Upper lobe of left lung (tissue), 4 donors: ENCODE measurements around the gene DOLPP1.

Source experiments
- EP300 ChIP-seq, 4 donors: sonication (generic); formaldehyde crosslinking; IDR thresholded peaks; one replicate each; pipeline ENCODE4 v1.5.1; 2017; ENCODE audit warnings: antibody characterized with exemption in 4 of 4, control low read depth in 2 of 4
- TF ChIP-seq, protein P1 (sequence below), 6 experiments: fragments of 450-650 bp in 4 of 6; fragments of 200-600 bp in 2 of 6; sonication (generic) in 2 of 6; IDR thresholded peaks; one replicate each; pipeline ENCODE4 v1.5.1; 2016 to 2019; ENCODE audit warnings: antibody characterized with exemption in 6 of 6

- TF ChIP-seq EP300 (IDR thresholded peaks at IDR 0.05) = no peak
- TF ChIP-seq, protein P1, sequence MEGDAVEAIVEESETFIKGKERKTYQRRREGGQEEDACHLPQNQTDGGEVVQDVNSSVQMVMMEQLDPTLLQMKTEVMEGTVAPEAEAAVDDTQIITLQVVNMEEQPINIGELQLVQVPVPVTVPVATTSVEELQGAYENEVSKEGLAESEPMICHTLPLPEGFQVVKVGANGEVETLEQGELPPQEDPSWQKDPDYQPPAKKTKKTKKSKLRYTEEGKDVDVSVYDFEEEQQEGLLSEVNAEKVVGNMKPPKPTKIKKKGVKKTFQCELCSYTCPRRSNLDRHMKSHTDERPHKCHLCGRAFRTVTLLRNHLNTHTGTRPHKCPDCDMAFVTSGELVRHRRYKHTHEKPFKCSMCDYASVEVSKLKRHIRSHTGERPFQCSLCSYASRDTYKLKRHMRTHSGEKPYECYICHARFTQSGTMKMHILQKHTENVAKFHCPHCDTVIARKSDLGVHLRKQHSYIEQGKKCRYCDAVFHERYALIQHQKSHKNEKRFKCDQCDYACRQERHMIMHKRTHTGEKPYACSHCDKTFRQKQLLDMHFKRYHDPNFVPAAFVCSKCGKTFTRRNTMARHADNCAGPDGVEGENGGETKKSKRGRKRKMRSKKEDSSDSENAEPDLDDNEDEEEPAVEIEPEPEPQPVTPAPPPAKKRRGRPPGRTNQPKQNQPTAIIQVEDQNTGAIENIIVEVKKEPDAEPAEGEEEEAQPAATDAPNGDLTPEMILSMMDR (IDR thresholded peaks at IDR 0.05) = no peak
Observed at GRCh38 chr9:129040113-129040643, 40.7 kb upstream of the DOLPP1 start.
